NOMO-1 treated with DMSO at 0.1 percent for 48 hours (cell line): ENCODE measurements around the gene KRTAP5-4.
"Not testable (repeated sequence)": the region's sequence is repeated elsewhere in the genome, so short reads cannot be mapped to it uniquely, and the experiment has no call there.

Experiments used
- DNase-seq: peaks from one replicate; lab custom pipeline; 2025; ENCODE audit not compliant: unreplicated experiment; lab: John Stamatoyannopoulos, UW

The KRTAP5-4 gene

GRCh38 chr11:1653541-1654387 lies 31.8 kb upstream of the KRTAP5-4 start:
- no peak for DNase-seq

GRCh38 chr11:1652771-1653540 lies 31.0 kb upstream of the KRTAP5-4 start:
- peak; percentile 34 for DNase-seq

- no peak for DNase-seq
These were observed 30.5 kb upstream of the KRTAP5-4 start for GRCh38 chr11:1652442-1652770.

- no peak for DNase-seq
These were observed 30.1 kb upstream of the KRTAP5-4 start for GRCh38 chr11:1652026-1652425.

- no peak for DNase-seq
These were observed 29.6 kb upstream of the KRTAP5-4 start for GRCh38 chr11:1651411-1651980.

GRCh38 chr11:1650918-1651262 lies 29.0 kb upstream of the KRTAP5-4 start:
- DNase-seq = no peak

- no peak for DNase-seq
These were observed 28.3 kb upstream of the KRTAP5-4 start for GRCh38 chr11:1650034-1650917.

- no peak for DNase-seq
These were observed 26.9 kb upstream of the KRTAP5-4 start for GRCh38 chr11:1648653-1649420.

GRCh38 chr11:1647901-1648652 lies 26.1 kb upstream of the KRTAP5-4 start:
- DNase-seq = no peak

- not testable (repeated sequence) for DNase-seq
These were observed 24.6 kb upstream of the KRTAP5-4 start for GRCh38 chr11:1646540-1646939.

GRCh38 chr11:1645357-1645821 lies 23.5 kb upstream of the KRTAP5-4 start:
- no peak for DNase-seq

GRCh38 chr11:1644601-1645356 lies 22.8 kb upstream of the KRTAP5-4 start:
- DNase-seq = no peak

GRCh38 chr11:1643146-1643690 lies 21.3 kb upstream of the KRTAP5-4 start:
- no peak for DNase-seq

- DNase-seq = no peak
These were observed 20.6 kb upstream of the KRTAP5-4 start for GRCh38 chr11:1642288-1643145.

GRCh38 chr11:1641096-1641495 lies 19.2 kb upstream of the KRTAP5-4 start:
- no peak for DNase-seq

- peak; percentile 1 for DNase-seq
These were observed 18.4 kb upstream of the KRTAP5-4 start for GRCh38 chr11:1640076-1640946.

- no peak for DNase-seq
These were observed 17.7 kb upstream of the KRTAP5-4 start for GRCh38 chr11:1639666-1640065.
